GM12878 (cell line): ENCODE results near the gene METRNL. TPM values are rescaled to one million over a fixed set of nuclear protein-coding genes. Genes with fewer than 3 reads are reported as not detected.

Experiments used
- ATAC-seq: fragments of 200-7000 bp; cut with Tn5 transposase; 3 replicates; pipeline ENCODE4 v1.9.1; 2020; ENCODE audit warnings: mild to moderate bottlenecking, moderate library complexity
- BruUV-seq: library from RNA; stranded (reverse); fragments of 400-500 nt; replicated peaks from 2 replicates; lab custom pipeline; 2021; lab: Mats Ljungman, UMichigan
- CTCF ChIA-PET: fragments of 300-600 bp; sonication (Branson Sonifier 250); formaldehyde crosslinking; extraction: SDS; loops from one replicate; lab custom pipeline; 2021; ENCODE audit warnings: inconsistent platforms; lab: Yijun Ruan, JAX
- POLR2A ChIA-PET: fragments of 350-600 bp; formaldehyde crosslinking; extraction: SDS; loops from one replicate; lab custom pipeline; 2021; ENCODE audit warnings: inconsistent platforms; lab: Charles Lee
- RAD21 ChIA-PET: fragments of 300-600 bp; sonication (Branson Sonifier 250); formaldehyde crosslinking; loops from one replicate; lab custom pipeline; 2023; ENCODE audit warnings: antibody characterized with exemption; ENCODE audit not compliant: unreplicated experiment; lab: Charles Lee
- SMC1A ChIA-PET: fragments of 300-600 bp; sonication (Branson Sonifier 250); formaldehyde crosslinking; loops from one replicate; lab custom pipeline; 2023; ENCODE audit not compliant: unreplicated experiment, uncharacterized antibody; lab: Charles Lee
- DNase-seq: peaks from one replicate; pipeline ENCODE4 v3.0.0-alpha.2; 2011; ENCODE audit warnings: low read depth, low spot score
- FAIRE-seq: peaks from 3 replicates; lab custom pipeline; 2011; peaks lifted over from hg19 to GRCh38; lab: Jason Lieb, UNC
- H2AFZ ChIP-seq: 2 replicates; pipeline ENCODE4 v1.6.0; 2011; ENCODE audit warnings: low read depth, low read length, control low read depth; ENCODE audit not compliant: control insufficient read depth
- H3K27ac ChIP-seq: 2 replicates; pipeline ENCODE4 v1.5.1; 2011; ENCODE audit warnings: control low read depth; ENCODE audit not compliant: control insufficient read depth, insufficient read depth
- H3K27me3 ChIP-seq, 2 experiments: replicated peaks in 1 of 2; 2 replicates each; pipeline versions ENCODE4 v1.6.0 to v1.6.1; 2011; ENCODE audit warnings: low read length in 1 of 2; ENCODE audit not compliant: control insufficient read depth in 2 of 2, insufficient read depth in 2 of 2
- H3K36me3 ChIP-seq, 2 experiments: 2 replicates each; pipeline ENCODE4 v1.5.1; 2011; ENCODE audit warnings: low read length in 1 of 2; ENCODE audit not compliant: control insufficient read depth in 2 of 2, insufficient read depth in 2 of 2
- H3K4me1 ChIP-seq: 2 replicates; pipeline ENCODE4 v1.6.1; 2011; ENCODE audit warnings: mild to moderate bottlenecking, low read length, moderate library complexity, mixed read lengths; ENCODE audit not compliant: control insufficient read depth, insufficient read depth
- H3K4me2 ChIP-seq: 2 replicates; pipeline ENCODE4 v1.6.0; 2011; ENCODE audit warnings: control low read depth; ENCODE audit not compliant: control insufficient read depth, insufficient read depth
- H3K4me3 ChIP-seq: fragments of 200-600 bp; sonication (generic); 2 replicates; pipeline ENCODE4 v1.5.1; 2016
- H3K79me2 ChIP-seq: 2 replicates; pipeline ENCODE4 v1.6.0; 2011; ENCODE audit warnings: low read length; ENCODE audit not compliant: control insufficient read depth, insufficient read depth
- H3K9ac ChIP-seq: 2 replicates; pipeline ENCODE4 v1.8.0; 2011; ENCODE audit warnings: low read length, control low read depth, mixed read lengths; ENCODE audit not compliant: control insufficient read depth, insufficient read depth
- H3K9me3 ChIP-seq: replicated peaks from 3 replicates; pipeline ENCODE4 v1.5.1; 2011; ENCODE audit warnings: mild to moderate bottlenecking, low read length; ENCODE audit not compliant: control insufficient read depth, insufficient read depth
- H4K20me1 ChIP-seq: 2 replicates; pipeline ENCODE4 v1.6.0; 2011; ENCODE audit not compliant: control insufficient read depth, insufficient read depth
- CREB1 ChIP-seq: IDR thresholded peaks from 2 replicates; pipeline ENCODE4 v1.6.1; 2012; ENCODE audit warnings: low read depth, mild to moderate bottlenecking, inconsistent platforms
- CUX1 ChIP-seq: IDR thresholded peaks from 2 replicates; pipeline ENCODE4 v1.6.1; 2012; ENCODE audit warnings: improper control_type of control experiment, low read depth, low read length; ENCODE audit not compliant: insufficient replicate concordance
- KAT2A ChIP-seq: conservative IDR thresholded peaks from 2 replicates; pipeline ENCODE4 v1.6.1; 2011; ENCODE audit warnings: low read depth, low read length; ENCODE audit not compliant: control insufficient read depth
- MTA3 ChIP-seq: IDR thresholded peaks from 2 replicates; pipeline ENCODE4 v1.6.1; 2012; ENCODE audit warnings: low read length, inconsistent platforms, borderline replicate concordance
- MYC ChIP-seq: IDR thresholded peaks from 2 replicates; pipeline ENCODE4 v1.6.1; 2011; ENCODE audit warnings: mild to moderate bottlenecking, low read length, moderate library complexity, inconsistent platforms; ENCODE audit not compliant: insufficient read depth, insufficient replicate concordance, insufficient read length, severe bottlenecking
- NFYA ChIP-seq: IDR thresholded peaks from 2 replicates; pipeline ENCODE4 v1.6.1; 2011; ENCODE audit warnings: low read depth, mild to moderate bottlenecking, low read length, improper control_type of control experiment, borderline replicate concordance
- PML ChIP-seq: IDR thresholded peaks from 2 replicates; pipeline ENCODE4 v1.6.1; 2012; ENCODE audit warnings: low read length, inconsistent platforms
- RAD51 ChIP-seq: fragments of 450-650 bp; IDR thresholded peaks from 2 replicates; pipeline ENCODE4 v1.6.1; 2016; ENCODE audit warnings: moderate library complexity, mild to moderate bottlenecking, inconsistent platforms
- RELA ChIP-seq: fragments of 450-650 bp; IDR thresholded peaks from 2 replicates; pipeline ENCODE4 v1.8.0; 2014; ENCODE audit warnings: borderline replicate concordance; ENCODE audit not compliant: partially characterized antibody
- RUNX3 ChIP-seq: IDR thresholded peaks from 2 replicates; pipeline ENCODE4 v1.6.1; 2012; ENCODE audit warnings: low read length, inconsistent platforms
- SMC3 ChIP-seq: IDR thresholded peaks from 2 replicates; pipeline ENCODE4 v1.6.1; 2011; ENCODE audit warnings: low read length, improper control_type of control experiment, borderline replicate concordance
- TARDBP ChIP-seq: IDR thresholded peaks from 2 replicates; pipeline ENCODE4 v1.6.1; 2016; ENCODE audit warnings: borderline replicate concordance
- WGBS: methylation state at CpG from one replicate; pipeline ENCODE4 v1.1.6; 2016; ENCODE audit warnings: low lambda C conversion rate; ENCODE audit not compliant: insufficient replicate concordance, insufficient coverage; ENCODE audit errors: missing lambda C conversion rate; 5-methylcytosine and 5-hydroxymethylcytosine counted together
- in situ Hi-C: fragments of 300-500 bp; cut with MboI; formaldehyde crosslinking; loops from 9 replicates; pipeline ENCODE4 v1.14.3; 2018; ENCODE audit warnings: mixed read lengths
- intact Hi-C: fragments of 100-400 bp; cut with micrococcal nuclease; formaldehyde crosslinking; loops from one replicate; pipeline ENCODE4 v1.14.2; 2022; ENCODE audit not compliant: unreplicated experiment
- polyA plus RNA-seq, 11 experiments: library from polyadenylated mRNA; depleted of rRNA in 4 of 11; unstranded in 6 of 11; stranded (reverse) in 5 of 11; fragments of >200 nt; fragmentation: Nextera tagmentation in 4 of 11; fragmentation: Illumina TruSeq in 1 of 11; extraction: Ambion mirVana in 4 of 11; extraction: Trizol in 1 of 11; gene quantifications; 1 replicate in 1 of 11; 2 replicates in 10 of 11; pipeline versions ENCODE4 v1.2.1 to v1.2.3, GENCODE V29; 2011 to 2016; ENCODE audit warnings: inconsistent platforms in 2 of 11, missing spikeins in 2 of 11, low read depth in 1 of 11
- total RNA-seq, 4 experiments: library from RNA; depleted of rRNA in 3 of 4; stranded (reverse); fragments of >200 nt in 3 of 4; fragmentation: Illumina TruSeq in 1 of 4; extraction: Trizol in 1 of 4; gene quantifications; 2 replicates each; pipeline versions ENCODE4 v1.2.1 to v1.2.3, GENCODE V29; 2013 to 2021
- TF ChIP-seq, protein P1 (sequence below): fragments of 450-650 bp; formaldehyde crosslinking; IDR thresholded peaks from 2 replicates; pipeline ENCODE4 v1.5.0; 2022; ENCODE audit warnings: mild to moderate bottlenecking, missing genetic modification characterization
- TF ChIP-seq, protein P2 (sequence below): IDR thresholded peaks from 2 replicates; pipeline ENCODE4 v1.6.1; 2011; ENCODE audit warnings: borderline replicate concordance, low read depth, mild to moderate bottlenecking, moderate library complexity, mixed read lengths, low read length; ENCODE audit not compliant: insufficient read depth; ENCODE audit errors: extremely low read length

The METRNL gene
- total and polyA plus RNA-seq, 10 of the 15 experiments (the other 5 are each of a cell fraction or from before 2014, with no cell fraction given): 0.05 to 3.7 (median 0.48) TPM; not detected in 2

GRCh38 chr17:83114706-83115105 is 35.3 kb downstream of the METRNL start (continued):
- TF ChIP-seq CUX1: no peak
- TF ChIP-seq RUNX3: no peak

DNA sequence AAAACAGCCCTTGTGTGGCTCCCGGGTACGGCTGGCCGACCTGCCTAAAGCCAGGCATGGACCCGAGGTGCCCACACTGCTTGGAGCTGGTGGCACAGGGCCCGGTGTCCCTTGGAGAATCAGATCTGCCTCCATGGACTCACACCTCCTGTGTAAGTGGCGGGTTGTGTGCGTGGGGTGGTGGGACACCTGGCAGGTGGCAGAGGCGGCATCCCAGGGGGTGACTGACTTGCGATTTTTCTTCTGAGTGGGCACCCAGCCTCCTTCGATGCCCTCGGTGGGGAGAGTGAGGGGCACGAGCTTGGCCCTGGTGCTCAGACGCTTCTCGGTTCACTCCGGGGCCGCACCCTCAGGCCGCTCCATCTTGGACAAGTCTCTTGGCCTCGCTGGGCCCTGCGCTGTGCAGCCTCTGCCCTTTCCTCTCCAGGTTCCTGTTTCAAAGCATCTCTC is 35.8 kb downstream of the METRNL start:
- no peaks in the 10 kb centered on the region for H4K20me1 ChIP-seq
- no peak overlapping the region for H3K27ac ChIP-seq
- intact Hi-C loops (no loop called here), in situ Hi-C loops (no loop called here)
- FAIRE-seq (no peak), DNase-seq (no peak), ATAC-seq (no peak)
- no peak overlapping the region for H3K4me2 ChIP-seq
- RAD21 ChIA-PET: no interaction called here
- H3K9ac ChIP-seq: no peak overlapping the region
- CTCF ChIA-PET: interaction anchor here (0.7 kb wide), 1 partner anchor 333 kb away, joined by 3 read pairs; no protein-coding TSS in a partner anchor
- SMC1A ChIA-PET: no interaction called here
- 55% methylated on average over 19 of the region's 19 CpGs for whole genome bisulfite sequencing
- H3K4me1 ChIP-seq: no peaks in the 10 kb centered on the region; the same call in 1 of the 2 replicates
- no peak overlapping the region for H2AFZ ChIP-seq
- BruUV-seq: no TSS peak
- no peaks in the 10 kb centered on the region for H3K36me3 ChIP-seq
- no peaks in the 10 kb centered on the region for H3K79me2 ChIP-seq
- no peaks in the 10 kb centered on the region for H3K9me3 ChIP-seq
- H3K4me3 ChIP-seq: no peak overlapping the region
- POLR2A ChIA-PET: no interaction called here
- H3K27me3 ChIP-seq: no peaks in the 10 kb centered on the region; a peak in 1 of 4 replicates
- no peak for TF ChIP-seq SMC3
- no peak for TF ChIP-seq CREB1
- no peak for TF ChIP-seq MYC
- TF ChIP-seq NFYA: no peak
- TF ChIP-seq MTA3: no peak
- no peak for TF ChIP-seq TARDBP
- TF ChIP-seq, protein P1, sequence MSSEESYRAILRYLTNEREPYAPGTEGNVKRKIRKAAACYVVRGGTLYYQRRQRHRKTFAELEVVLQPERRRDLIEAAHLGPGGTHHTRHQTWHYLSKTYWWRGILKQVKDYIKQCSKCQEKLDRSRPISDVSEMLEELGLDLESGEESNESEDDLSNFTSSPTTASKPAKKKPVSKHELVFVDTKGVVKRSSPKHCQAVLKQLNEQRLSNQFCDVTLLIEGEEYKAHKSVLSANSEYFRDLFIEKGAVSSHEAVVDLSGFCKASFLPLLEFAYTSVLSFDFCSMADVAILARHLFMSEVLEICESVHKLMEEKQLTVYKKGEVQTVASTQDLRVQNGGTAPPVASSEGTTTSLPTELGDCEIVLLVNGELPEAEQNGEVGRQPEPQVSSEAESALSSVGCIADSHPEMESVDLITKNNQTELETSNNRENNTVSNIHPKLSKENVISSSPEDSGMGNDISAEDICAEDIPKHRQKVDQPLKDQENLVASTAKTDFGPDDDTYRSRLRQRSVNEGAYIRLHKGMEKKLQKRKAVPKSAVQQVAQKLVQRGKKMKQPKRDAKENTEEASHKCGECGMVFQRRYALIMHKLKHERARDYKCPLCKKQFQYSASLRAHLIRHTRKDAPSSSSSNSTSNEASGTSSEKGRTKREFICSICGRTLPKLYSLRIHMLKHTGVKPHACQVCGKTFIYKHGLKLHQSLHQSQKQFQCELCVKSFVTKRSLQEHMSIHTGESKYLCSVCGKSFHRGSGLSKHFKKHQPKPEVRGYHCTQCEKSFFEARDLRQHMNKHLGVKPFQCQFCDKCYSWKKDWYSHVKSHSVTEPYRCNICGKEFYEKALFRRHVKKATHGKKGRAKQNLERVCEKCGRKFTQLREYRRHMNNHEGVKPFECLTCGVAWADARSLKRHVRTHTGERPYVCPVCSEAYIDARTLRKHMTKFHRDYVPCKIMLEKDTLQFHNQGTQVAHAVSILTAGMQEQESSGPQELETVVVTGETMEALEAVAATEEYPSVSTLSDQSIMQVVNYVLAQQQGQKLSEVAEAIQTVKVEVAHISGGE (CRISPR knock-in tag): no peak
- TF ChIP-seq KAT2A: no peak
- TF ChIP-seq, protein P2, sequence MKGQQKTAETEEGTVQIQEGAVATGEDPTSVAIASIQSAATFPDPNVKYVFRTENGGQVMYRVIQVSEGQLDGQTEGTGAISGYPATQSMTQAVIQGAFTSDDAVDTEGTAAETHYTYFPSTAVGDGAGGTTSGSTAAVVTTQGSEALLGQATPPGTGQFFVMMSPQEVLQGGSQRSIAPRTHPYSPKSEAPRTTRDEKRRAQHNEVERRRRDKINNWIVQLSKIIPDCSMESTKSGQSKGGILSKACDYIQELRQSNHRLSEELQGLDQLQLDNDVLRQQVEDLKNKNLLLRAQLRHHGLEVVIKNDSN: no peak
- TF ChIP-seq RELA: no peak
- no peak for TF ChIP-seq RAD51
- no peak for TF ChIP-seq PML
